Measurements from ENCODE around the gene SEC62. TPM values are rescaled to one million over a fixed set of nuclear protein-coding genes. Genes with fewer than 3 reads are reported as not detected.

The SEC62 gene
- polyA plus RNA-seq, 4 donors: 38.7 to 96.7 (median 60.1) TPM

DNA sequence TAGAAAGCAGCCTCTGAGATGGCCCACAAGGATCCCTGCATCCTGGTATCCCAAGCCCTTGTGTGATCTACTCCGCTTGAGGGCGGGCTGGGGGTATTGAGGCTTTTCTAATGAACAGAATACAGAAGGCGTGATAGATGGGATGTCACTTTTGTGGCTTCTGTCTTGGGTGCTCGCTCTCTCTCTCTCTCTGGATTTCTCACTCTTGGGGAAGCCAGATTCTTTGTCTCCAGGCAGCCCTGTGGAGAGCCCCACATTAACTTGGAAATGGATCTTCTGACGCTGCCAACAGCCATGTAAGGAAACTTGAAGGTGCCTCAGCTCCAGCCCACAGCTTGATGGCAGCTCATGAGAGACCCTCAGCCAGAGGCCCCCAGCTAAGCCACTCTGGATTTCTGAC is 26.9 kb upstream of the SEC62 start:
- no peaks in the 10 kb centered on the region for H3K36me3 ChIP-seq (ENCODE audit: control insufficient read depth in 3 of 3, insufficient read depth in 2 of 3, low read depth in 1 of 3, low read length in 3 of 3)
- H3K4me1 ChIP-seq (ENCODE audit: control insufficient read depth in 3 of 3, insufficient read depth in 2 of 3, low read depth in 1 of 3, low read length in 2 of 3): no peaks in the 10 kb centered on the region
- peak overlapping the region in 1 of 3 donors; percentile 70 for H3K27ac ChIP-seq (ENCODE audit: low read depth in 1 of 3, low read length in 2 of 3)
- no peak overlapping the region for H3K4me3 ChIP-seq (ENCODE audit: low read depth in 1 of 3, low read length in 3 of 3)
- DNase-seq: no peak
- 86 to 93% (median 90%) methylated on average over 5 of the region's 5 CpGs for WGBS, 3 donors
- peaks cover 0 to 4% of the 10 kb centered on the region in 2 donors for H3K9me3 ChIP-seq (ENCODE audit: control insufficient read depth in 2 of 2, insufficient read depth in 1 of 2, low read depth in 1 of 2, low read length in 1 of 2)
- FAIRE-seq: no peak
- H3K27me3 ChIP-seq (ENCODE audit: control insufficient read depth in 3 of 3, insufficient read depth in 3 of 3, low read length in 3 of 3): no peaks in the 10 kb centered on the region

DNA sequence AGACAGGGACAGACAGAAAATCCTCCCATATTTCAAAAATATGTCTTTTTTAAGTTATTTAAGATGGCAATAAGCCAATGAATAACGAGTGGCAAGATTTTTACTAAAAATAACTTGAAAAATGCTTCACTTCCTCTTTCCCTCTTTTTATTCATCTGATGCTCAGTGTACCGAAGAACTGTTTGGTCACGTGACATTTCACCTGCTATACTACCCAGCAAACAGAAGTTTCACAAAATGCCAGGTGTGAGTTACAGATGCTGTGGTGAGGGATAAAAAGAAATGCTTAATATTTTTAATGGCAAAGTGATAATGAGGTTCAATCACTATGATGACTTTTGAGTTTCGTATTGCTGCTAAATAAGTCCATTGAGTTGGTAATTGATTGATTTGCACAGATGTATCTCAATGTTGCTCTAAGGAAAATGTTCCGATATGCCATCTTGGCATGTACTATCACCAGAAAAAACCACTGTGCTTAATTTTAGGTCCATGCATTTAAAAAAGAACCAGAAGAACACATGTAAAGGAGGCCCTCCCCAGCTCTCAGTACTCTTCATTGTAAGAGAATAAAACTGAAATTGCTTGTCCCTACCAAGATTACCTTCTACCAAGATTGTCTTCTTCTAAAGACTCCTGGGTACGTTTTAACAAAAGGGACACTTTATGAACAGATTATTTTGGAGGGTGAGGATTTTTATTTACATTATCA is 26.0 kb upstream of the SEC62 start:
- 44 to 53% (median 50%) methylated on average over 6 of the region's 6 CpGs for WGBS, 3 donors
- Histone ChIP-seq H3K27ac (ENCODE audit: low read depth in 1 of 3, low read length in 2 of 3) (no peak overlapping the region), H3K27me3 (ENCODE audit: control insufficient read depth in 3 of 3, insufficient read depth in 3 of 3, low read length in 3 of 3) (no peaks in the 10 kb centered on the region), H3K4me1 (ENCODE audit: control insufficient read depth in 3 of 3, insufficient read depth in 2 of 3, low read depth in 1 of 3, low read length in 2 of 3) (no peaks in the 10 kb centered on the region), H3K4me3 (ENCODE audit: low read depth in 1 of 3, low read length in 3 of 3) (no peak overlapping the region), H3K36me3 (ENCODE audit: control insufficient read depth in 3 of 3, insufficient read depth in 2 of 3, low read depth in 1 of 3, low read length in 3 of 3) (no peaks in the 10 kb centered on the region), H3K9me3 (ENCODE audit: control insufficient read depth in 2 of 2, insufficient read depth in 1 of 2, low read depth in 1 of 2, low read length in 1 of 2) (peaks cover 0 to 4% of the 10 kb centered on the region in 2 donors)
- DNase-seq: no peak
- no peak for FAIRE-seq

DNA sequence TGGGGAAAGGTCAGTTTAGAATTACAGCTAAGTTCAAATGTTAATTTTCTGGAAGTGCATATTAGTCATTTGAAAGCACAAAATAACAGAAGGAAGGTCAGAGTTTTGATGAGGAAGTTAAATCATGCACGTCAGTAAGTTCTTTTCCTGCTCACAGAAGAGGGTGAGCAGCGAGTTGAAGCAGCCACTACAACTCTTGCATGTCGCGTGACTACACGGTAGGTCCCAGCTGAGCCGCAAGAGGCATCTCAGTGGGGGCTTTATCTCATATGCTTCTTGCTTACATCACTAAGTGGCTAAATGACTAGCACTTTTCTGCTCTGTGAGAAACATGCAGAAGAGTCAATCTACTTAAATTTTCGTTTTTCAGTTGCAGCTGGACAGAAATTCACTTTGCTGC is 21.3 kb upstream of the SEC62 start:
- H3K27ac ChIP-seq (ENCODE audit: low read depth in 1 of 3, low read length in 2 of 3): no peak overlapping the region
- no peak overlapping the region for H3K4me3 ChIP-seq (ENCODE audit: low read depth in 1 of 3, low read length in 3 of 3)
- H3K27me3 ChIP-seq (ENCODE audit: control insufficient read depth in 3 of 3, insufficient read depth in 3 of 3, low read length in 3 of 3): no peaks in the 10 kb centered on the region
- H3K4me1 ChIP-seq (ENCODE audit: control insufficient read depth in 3 of 3, insufficient read depth in 2 of 3, low read depth in 1 of 3, low read length in 2 of 3): peaks cover 0 to 17% (median 0%) of the 10 kb centered on the region in 3 donors
- 50 to 83% (median 65%) methylated on average over 7 of the region's 7 CpGs for WGBS, 3 donors
- FAIRE-seq: no peak
- no peak for DNase-seq
- H3K9me3 ChIP-seq (ENCODE audit: control insufficient read depth in 2 of 2, insufficient read depth in 1 of 2, low read depth in 1 of 2, low read length in 1 of 2): peaks cover 0 to 4% of the 10 kb centered on the region in 2 donors
- H3K36me3 ChIP-seq (ENCODE audit: control insufficient read depth in 3 of 3, insufficient read depth in 2 of 3, low read depth in 1 of 3, low read length in 3 of 3): no peaks in the 10 kb centered on the region

- Histone ChIP-seq H3K27ac (ENCODE audit: low read depth in 1 of 3, low read length in 2 of 3) (no peak overlapping the region), H3K4me1 (ENCODE audit: control insufficient read depth in 3 of 3, insufficient read depth in 2 of 3, low read depth in 1 of 3, low read length in 2 of 3) (peaks cover 0 to 17% (median 0%) of the 10 kb centered on the region in 3 donors), H3K27me3 (ENCODE audit: control insufficient read depth in 3 of 3, insufficient read depth in 3 of 3, low read length in 3 of 3) (no peaks in the 10 kb centered on the region), H3K9me3 (ENCODE audit: control insufficient read depth in 2 of 2, insufficient read depth in 1 of 2, low read depth in 1 of 2, low read length in 1 of 2) (peaks cover 0 to 4% of the 10 kb centered on the region in 2 donors), H3K36me3 (ENCODE audit: control insufficient read depth in 3 of 3, insufficient read depth in 2 of 3, low read depth in 1 of 3, low read length in 3 of 3) (no peaks in the 10 kb centered on the region), H3K4me3 (ENCODE audit: low read depth in 1 of 3, low read length in 3 of 3) (no peak overlapping the region)
- 92 to 96% (median 94%) methylated on average over 3 of the region's 3 CpGs for WGBS, 3 donors
- no peak for DNase-seq
- no peak for FAIRE-seq
Measured at GRCh38 chr3:169946336-169946735, 20.3 kb upstream of the SEC62 start.

GRCh38 chr3:169948559-169949448 is 17.8 kb upstream of the SEC62 start:
- Histone ChIP-seq H3K27ac (ENCODE audit: low read depth in 1 of 3, low read length in 2 of 3) (peak overlapping the region in 1 of 3 donors; percentile 13), H3K4me1 (ENCODE audit: control insufficient read depth in 3 of 3, insufficient read depth in 2 of 3, low read depth in 1 of 3, low read length in 2 of 3) (peaks cover 0 to 17% (median 0%) of the 10 kb centered on the region in 3 donors), H3K4me3 (ENCODE audit: low read depth in 1 of 3, low read length in 3 of 3) (no peak overlapping the region), H3K36me3 (ENCODE audit: control insufficient read depth in 3 of 3, insufficient read depth in 2 of 3, low read depth in 1 of 3, low read length in 3 of 3) (no peaks in the 10 kb centered on the region), H3K27me3 (ENCODE audit: control insufficient read depth in 3 of 3, insufficient read depth in 3 of 3, low read length in 3 of 3) (no peaks in the 10 kb centered on the region), H3K9me3 (ENCODE audit: control insufficient read depth in 2 of 2, insufficient read depth in 1 of 2, low read depth in 1 of 2, low read length in 1 of 2) (no peaks in the 10 kb centered on the region)
- WGBS, 3 donors: 20 to 39% (median 31%) methylated on average over 2 of the region's 2 CpGs
- no peak for FAIRE-seq
- peak in 1 of 2 donors; percentile 54 for DNase-seq

- H3K27ac ChIP-seq (ENCODE audit: low read depth in 1 of 3, low read length in 2 of 3): no peak overlapping the region
- no peaks in the 10 kb centered on the region for H3K27me3 ChIP-seq (ENCODE audit: control insufficient read depth in 3 of 3, insufficient read depth in 3 of 3, low read length in 3 of 3)
- DNase-seq: no peak
- 94 to 100% (median 100%) methylated on average over 1 of the region's 1 CpG for WGBS, 3 donors
- peaks cover 0 to 4% of the 10 kb centered on the region in 2 donors for H3K9me3 ChIP-seq (ENCODE audit: control insufficient read depth in 2 of 2, insufficient read depth in 1 of 2, low read depth in 1 of 2, low read length in 1 of 2)
- H3K4me3 ChIP-seq (ENCODE audit: low read depth in 1 of 3, low read length in 3 of 3): no peak overlapping the region
- H3K36me3 ChIP-seq (ENCODE audit: control insufficient read depth in 3 of 3, insufficient read depth in 2 of 3, low read depth in 1 of 3, low read length in 3 of 3): no peaks in the 10 kb centered on the region
- FAIRE-seq: no peak
- peaks cover 0 to 17% (median 0%) of the 10 kb centered on the region in 3 donors for H3K4me1 ChIP-seq (ENCODE audit: control insufficient read depth in 3 of 3, insufficient read depth in 2 of 3, low read depth in 1 of 3, low read length in 2 of 3)
Measured at GRCh38 chr3:169952045-169952444, 14.6 kb upstream of the SEC62 start.

- Histone ChIP-seq H3K27ac (ENCODE audit: low read depth in 1 of 3, low read length in 2 of 3) (no peak overlapping the region), H3K4me1 (ENCODE audit: control insufficient read depth in 3 of 3, insufficient read depth in 2 of 3, low read depth in 1 of 3, low read length in 2 of 3) (peaks cover 0 to 10% (median 0%) of the 10 kb centered on the region in 3 donors), H3K9me3 (ENCODE audit: control insufficient read depth in 2 of 2, insufficient read depth in 1 of 2, low read depth in 1 of 2, low read length in 1 of 2) (peaks cover 0 to 4% of the 10 kb centered on the region in 2 donors), H3K4me3 (ENCODE audit: low read depth in 1 of 3, low read length in 3 of 3) (no peak overlapping the region), H3K36me3 (ENCODE audit: control insufficient read depth in 3 of 3, insufficient read depth in 2 of 3, low read depth in 1 of 3, low read length in 3 of 3) (no peaks in the 10 kb centered on the region), H3K27me3 (ENCODE audit: control insufficient read depth in 3 of 3, insufficient read depth in 3 of 3, low read length in 3 of 3) (peaks cover 0 to 3% (median 0%) of the 10 kb centered on the region in 3 donors)
- DNase-seq (no peak), FAIRE-seq (no peak)
- 91 to 94% (median 92%) methylated on average over 3 of the region's 3 CpGs for WGBS, 3 donors
Measured at GRCh38 chr3:169953462-169954141, 13.0 kb upstream of the SEC62 start.

- no peaks in the 10 kb centered on the region for H3K36me3 ChIP-seq (ENCODE audit: control insufficient read depth in 3 of 3, insufficient read depth in 2 of 3, low read depth in 1 of 3, low read length in 3 of 3)
- H3K27ac ChIP-seq (ENCODE audit: low read depth in 1 of 3, low read length in 2 of 3): no peak overlapping the region
- H3K27me3 ChIP-seq (ENCODE audit: control insufficient read depth in 3 of 3, insufficient read depth in 3 of 3, low read length in 3 of 3): peaks cover 0 to 3% (median 0%) of the 10 kb centered on the region in 3 donors
- peaks cover 0 to 5% (median 0%) of the 10 kb centered on the region in 3 donors for H3K4me1 ChIP-seq (ENCODE audit: control insufficient read depth in 3 of 3, insufficient read depth in 2 of 3, low read depth in 1 of 3, low read length in 2 of 3)
- no peak overlapping the region for H3K4me3 ChIP-seq (ENCODE audit: low read depth in 1 of 3, low read length in 3 of 3)
- peaks cover 0 to 4% of the 10 kb centered on the region in 2 donors for H3K9me3 ChIP-seq (ENCODE audit: control insufficient read depth in 2 of 2, insufficient read depth in 1 of 2, low read depth in 1 of 2, low read length in 1 of 2)
- DNase-seq (no peak), FAIRE-seq (no peak)
- 66 to 72% (median 70%) methylated on average over 6 of the region's 6 CpGs for WGBS, 3 donors
Measured at GRCh38 chr3:169954142-169954756, 12.4 kb upstream of the SEC62 start.
